Effector CD4-positive, alpha-beta T cell (primary cell): Measurements from ENCODE around the gene PLEKHH1. TPM values are rescaled to one million over a fixed set of nuclear protein-coding genes. Genes with fewer than 3 reads are reported as not detected.

ENCODE experiments used
- DNase-seq: peaks from one replicate; pipeline ENCODE4 v3.0.0-alpha.2; 2020
- total RNA-seq: gene quantifications from one replicate; lab custom pipeline; 2026; lab: John Stamatoyannopoulos, UW

The PLEKHH1 gene
- not detected for total RNA-seq

GRCh38 chr14:67532998-67533753 lies at the start of gene PLEKHH1:
TSS of gene PLEKHH1 (plus strand) at chr14:67533290. CDS start at chr14:67541868, 8,578 bp downstream.
- DNase-seq = no peak

GRCh38 chr14:67483579-67484285 lies 49.4 kb upstream of the PLEKHH1 start:
- no peak for DNase-seq

DNA sequence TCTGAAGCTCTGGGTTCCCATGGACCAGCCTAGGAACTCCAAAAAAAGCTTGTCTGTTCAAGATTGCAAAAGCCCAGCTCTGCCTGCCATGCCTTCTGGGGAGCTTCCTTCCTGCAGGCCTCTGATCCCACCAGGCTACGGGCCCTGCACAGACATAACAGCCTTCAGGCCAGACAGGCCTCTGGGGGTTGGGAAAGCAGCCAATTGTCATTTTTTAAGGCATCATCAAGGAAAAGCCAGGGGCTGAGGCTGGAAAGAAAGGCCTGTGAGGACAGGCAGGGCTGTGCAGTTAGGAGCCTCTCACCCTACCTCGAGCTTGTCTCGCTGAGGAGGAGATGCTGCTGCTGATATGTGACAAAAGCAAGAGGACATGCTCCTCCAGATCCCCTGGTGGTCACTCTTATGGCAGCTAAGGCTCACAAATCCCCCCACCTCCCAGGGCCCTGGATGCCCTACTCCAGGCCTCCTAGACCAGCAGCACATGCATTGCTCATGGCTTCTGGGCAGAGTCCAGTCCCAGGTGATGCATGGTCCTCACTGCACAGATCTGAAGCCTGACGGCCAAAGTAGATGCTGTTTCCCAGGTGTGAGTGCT lies 47.5 kb upstream of the PLEKHH1 start:
- no peak for DNase-seq

DNA sequence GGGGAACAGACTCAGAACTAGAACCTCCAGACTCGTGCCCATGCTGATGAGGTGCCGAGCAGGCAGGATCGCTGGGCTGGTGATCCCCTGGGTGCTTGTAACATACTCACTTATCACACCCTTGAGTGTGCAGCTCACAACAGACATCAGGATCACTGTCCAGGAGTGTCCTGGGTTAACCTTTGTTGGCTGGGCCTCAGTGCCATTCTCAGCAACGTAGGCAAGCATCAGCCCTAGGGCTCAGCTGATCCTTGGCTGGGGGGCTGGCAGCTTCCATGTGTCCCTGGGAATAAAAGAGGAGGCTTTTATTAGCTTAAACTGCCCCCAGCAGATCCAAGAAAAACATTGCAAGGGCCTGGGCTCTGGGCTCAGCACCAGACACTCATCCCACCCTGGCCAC lies 46.2 kb upstream of the PLEKHH1 start:
- no peak for DNase-seq

DNA sequence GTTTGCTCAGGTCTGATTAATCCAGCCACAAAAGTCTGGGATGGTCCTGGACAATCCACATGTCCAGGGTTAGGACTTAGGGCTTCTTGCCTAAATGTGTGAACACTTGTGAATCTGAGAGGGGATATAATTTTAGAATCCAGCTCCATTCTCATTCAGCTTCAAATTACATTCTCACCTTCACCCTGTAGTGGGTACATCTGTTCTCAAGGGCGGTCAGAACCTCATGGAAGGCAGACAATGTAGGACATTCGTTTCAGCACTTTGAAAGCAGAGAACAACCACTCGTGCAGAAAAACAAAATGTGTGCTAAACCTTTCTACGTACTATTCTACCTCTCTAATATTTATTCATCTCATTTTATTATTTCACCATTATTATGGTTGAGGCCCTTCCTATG lies 45.8 kb upstream of the PLEKHH1 start:
- no peak for DNase-seq

DNA sequence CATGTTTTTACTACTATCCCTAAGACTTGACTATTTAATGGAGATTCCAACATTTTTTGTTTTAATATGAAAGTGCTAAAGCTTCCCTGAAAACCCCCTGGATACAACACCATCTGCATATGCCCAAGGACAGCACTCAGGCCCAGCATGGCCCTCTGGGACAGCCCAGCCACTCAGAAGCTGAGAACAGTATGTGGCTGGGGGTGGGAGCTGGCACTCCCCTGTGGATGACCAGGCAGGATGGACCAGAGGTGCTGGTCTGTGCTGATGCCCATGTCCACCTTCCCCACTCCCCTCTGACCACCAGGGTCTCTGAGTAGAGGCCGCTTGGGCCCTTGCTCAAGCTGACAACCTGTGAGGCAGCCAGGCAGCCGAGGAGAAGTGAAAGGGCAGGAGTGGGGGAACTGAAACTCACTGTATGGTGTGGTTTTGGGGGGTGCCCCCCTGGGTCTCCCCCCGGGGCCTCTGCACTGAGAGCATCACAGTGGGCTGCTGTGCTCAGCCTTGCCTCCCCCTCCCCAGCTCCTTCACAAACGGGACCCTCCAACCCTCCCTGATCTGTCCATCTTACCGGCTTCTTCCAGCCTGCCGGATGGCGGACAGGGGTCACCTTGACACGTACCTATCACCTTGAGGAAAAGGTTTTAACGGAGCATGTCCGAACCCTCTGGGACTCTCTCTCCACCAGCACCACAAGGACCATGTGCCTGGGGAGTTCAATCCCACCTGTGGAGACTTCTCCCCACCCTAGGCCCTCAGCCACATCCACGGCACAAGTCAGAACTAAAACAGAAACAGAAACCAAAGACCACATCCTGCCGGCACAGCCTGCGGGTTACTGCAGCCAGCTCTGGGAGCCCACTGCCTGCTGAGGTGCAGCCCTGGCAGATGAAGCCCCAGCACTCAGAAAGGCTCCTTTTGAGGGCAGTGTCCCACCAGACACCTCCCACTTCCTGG lies 44.9 kb upstream of the PLEKHH1 start, which contains the start of gene TMEM229B:
Gene TMEM229B, minus strand, starts transcription at position 785 of the 957 bp plus-strand sequence. CDS start 14,798 bp downstream, outside the sequence.
- DNase-seq = peak; percentile 49

DNA sequence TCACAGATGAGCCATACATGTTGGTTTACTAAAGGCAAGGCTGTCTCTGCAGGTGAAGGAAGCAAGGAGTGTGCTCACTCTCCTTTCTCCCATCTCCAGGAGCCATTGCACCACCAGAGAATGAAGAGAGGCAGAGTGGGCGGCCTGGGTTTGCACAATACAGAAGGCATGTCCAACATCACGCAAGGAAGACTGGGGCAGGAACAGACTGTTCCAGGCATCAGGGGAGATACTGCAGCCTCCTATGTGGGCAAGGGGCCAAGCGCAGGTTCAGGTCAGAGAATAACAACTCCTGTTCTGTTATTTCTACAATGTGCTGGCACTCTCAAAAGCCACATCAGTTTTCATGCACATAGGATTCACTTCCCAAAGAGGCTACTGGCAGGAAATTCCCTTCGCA lies 42.9 kb upstream of the PLEKHH1 start:
- DNase-seq = no peak

GRCh38 chr14:67491285-67491684 lies 41.8 kb upstream of the PLEKHH1 start:
- no peak for DNase-seq

DNA sequence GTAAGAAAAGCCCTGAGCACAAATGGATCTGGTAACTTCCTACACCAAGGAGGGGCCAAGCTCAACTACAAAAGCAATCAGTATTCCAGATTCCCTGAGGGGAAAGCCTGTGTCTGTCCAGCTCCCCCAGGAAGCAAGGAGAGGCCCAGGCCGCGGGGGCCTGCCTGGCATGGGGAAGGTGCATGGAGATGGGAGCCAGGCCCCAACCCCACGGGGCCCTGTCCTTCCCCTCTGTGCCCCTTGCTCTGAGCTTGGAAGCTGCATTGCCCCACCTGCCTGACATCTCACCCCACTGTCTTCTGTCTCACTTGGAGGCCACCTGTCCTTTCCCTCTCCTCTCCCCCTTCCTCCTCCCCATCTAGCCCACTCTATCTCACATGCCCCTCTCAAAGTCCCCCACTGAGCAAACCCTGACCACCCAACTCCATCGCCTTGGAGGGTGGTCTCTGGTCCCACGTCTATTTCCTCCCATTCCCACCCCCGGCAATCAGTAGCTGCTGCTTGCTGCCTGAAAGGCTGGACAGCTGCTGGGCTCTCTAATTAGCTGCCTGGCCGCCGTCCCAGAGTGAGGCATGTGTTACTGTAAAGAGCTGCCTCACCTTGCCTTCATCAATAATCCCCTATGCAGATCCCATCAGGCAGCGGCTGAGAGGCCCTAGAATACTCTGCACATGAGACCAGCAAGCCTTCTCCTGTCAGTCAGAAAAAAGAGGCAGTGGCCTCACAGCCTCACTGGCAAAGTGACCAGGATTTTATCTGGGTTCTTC lies 41.2 kb upstream of the PLEKHH1 start:
- no peak for DNase-seq

DNA sequence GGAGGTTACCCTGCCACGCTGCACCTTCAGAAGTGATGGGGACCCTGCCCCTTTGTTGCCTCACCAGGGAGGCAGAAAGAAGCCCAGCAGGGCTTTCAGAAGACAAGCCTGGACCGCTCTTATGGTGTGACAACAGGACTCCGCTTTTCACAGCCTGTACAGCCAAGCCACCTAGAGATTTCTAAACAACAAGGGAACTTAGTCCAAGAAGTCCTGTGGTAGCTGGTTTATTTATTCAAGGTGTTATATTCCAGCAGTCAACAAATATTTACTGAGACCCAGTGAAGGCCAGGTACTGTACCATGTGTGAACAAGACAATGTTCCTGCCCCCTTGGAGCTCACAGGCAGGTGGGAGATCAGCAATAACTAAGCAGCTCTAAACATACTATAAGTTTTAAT lies 40.6 kb upstream of the PLEKHH1 start:
- DNase-seq = no peak

- DNase-seq = no peak
Observed at GRCh38 chr14:67493092-67493717, 39.9 kb upstream of the PLEKHH1 start.

DNA sequence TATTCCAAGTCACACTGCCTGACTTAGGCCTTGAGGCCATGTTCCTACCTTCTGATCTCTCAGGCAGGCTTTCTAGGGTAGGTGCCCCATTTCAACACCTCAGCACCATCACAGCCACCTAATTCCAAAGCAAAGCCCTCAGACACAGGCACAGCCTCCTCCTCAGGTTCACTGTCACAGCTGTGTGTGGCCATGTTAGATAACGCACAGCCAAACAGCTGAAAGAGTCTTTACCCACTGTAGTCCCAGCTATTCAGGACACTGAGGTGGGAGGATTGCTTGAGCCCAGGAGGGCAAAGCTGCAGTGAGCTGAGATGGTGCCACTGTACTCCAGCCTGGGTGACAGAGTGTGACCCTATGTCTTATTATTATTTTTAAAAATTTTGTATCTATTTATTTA lies 37.3 kb upstream of the PLEKHH1 start:
- no peak for DNase-seq

DNA sequence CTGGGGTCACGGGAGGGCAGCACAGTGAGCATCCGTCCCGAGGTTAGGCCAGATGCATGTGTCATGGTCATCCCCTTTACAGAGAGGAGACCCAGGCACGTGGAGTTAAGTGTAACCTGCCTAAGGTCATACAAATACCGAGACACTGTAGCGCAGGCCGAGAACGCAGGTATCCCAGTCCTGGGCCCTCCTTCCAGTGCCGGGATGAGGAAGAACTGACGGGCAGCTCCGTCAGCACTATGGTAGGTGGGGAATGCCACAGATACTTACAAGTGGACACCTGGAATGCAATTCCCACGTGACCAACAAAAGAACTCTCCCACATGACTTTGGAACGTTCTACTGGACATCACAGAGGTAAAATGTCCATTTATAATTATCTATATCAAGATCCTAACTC lies 35.9 kb upstream of the PLEKHH1 start:
- no peak for DNase-seq

- DNase-seq = no peak
Observed at GRCh38 chr14:67497716-67498115, 35.4 kb upstream of the PLEKHH1 start.

- no peak for DNase-seq
Observed at GRCh38 chr14:67500981-67501380, 32.1 kb upstream of the PLEKHH1 start.

GRCh38 chr14:67501670-67502069 lies 31.4 kb upstream of the PLEKHH1 start:
- no peak for DNase-seq

- DNase-seq = no peak
Observed at GRCh38 chr14:67502867-67503266, 30.2 kb upstream of the PLEKHH1 start.

GRCh38 chr14:67503331-67503730 lies 29.8 kb upstream of the PLEKHH1 start:
- no peak for DNase-seq

- no peak for DNase-seq
Observed at GRCh38 chr14:67505254-67505653, 27.8 kb upstream of the PLEKHH1 start.

GRCh38 chr14:67508956-67509355 lies 24.1 kb upstream of the PLEKHH1 start:
- DNase-seq = no peak

DNA sequence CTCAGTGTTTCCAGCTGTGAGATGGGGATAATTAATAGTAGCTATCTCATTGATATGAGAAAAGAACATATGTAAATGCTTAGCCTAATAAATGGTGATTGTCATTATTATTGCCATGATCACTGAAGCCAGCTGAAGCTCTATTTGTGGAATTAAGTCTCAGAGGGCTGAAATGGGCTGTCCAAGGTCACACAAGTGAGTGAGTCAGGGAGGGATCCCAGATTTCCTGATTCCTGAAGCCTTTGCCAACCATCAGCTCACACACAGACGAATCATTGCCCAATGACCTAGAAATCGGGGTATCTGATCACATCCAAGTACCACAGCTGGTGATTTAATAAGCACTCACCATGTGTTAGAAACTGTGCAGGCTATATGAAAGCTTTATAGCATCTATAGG lies 23.0 kb upstream of the PLEKHH1 start:
- no peak for DNase-seq
